Measurements from ENCODE around the gene ADAM30. TPM values are rescaled to one million over a fixed set of nuclear protein-coding genes. Genes with fewer than 3 reads are reported as not detected.

The ADAM30 gene
- total RNA-seq, 1 experiment from 2014 or later, result not detected

- Histone ChIP-seq H3K9me3 (ENCODE audit: control insufficient read depth, insufficient read depth, low read depth, low read length) (no peaks in the 10 kb centered on the region), H3K27me3 (ENCODE audit: control insufficient read depth, insufficient read depth, low read length) (peaks cover 38% of the 10 kb centered on the region), H3K27ac (ENCODE audit: low read length) (no peak overlapping the region), H3K36me3 (ENCODE audit: control insufficient read depth, insufficient read depth, low read length) (no peaks in the 10 kb centered on the region), H3K4me3 (ENCODE audit: low read depth in 2 of 2, low read length in 2 of 2) (no peak overlapping the region), H3K4me1 (ENCODE audit: control insufficient read depth, insufficient read depth, low read length) (no peaks in the 10 kb centered on the region)
- ChIA-PET CTCF (no interaction called here), POLR2A (no interaction called here)
- TF ChIP-seq REST (IDR thresholded peaks at IDR 0.05; ENCODE audit: insufficient read depth in 1 of 2, low read depth in 2 of 2, low read length in 1 of 2), result no peak
- TF ChIP-seq TCF7L2 (IDR thresholded peaks at IDR 0.05; ENCODE audit: low read depth, low read length), result no peak
- no peak for TF ChIP-seq POLR2AphosphoS5 (IDR thresholded peaks at IDR 0.05; ENCODE audit: low read depth, low read length)
- no peak for TF ChIP-seq SIN3A (IDR thresholded peaks at IDR 0.05; ENCODE audit: borderline replicate concordance, insufficient read depth, low read depth, low read length)
- peak; percentile 91 for TF ChIP-seq CTCF (IDR thresholded peaks at IDR 0.05)
- DNase-seq (ENCODE audit: low read depth, low spot score) (peak; percentile 18), ATAC-seq (peak; percentile 90)
- no TSS peak for BruUV-seq (replicated peaks)
- intact Hi-C loops (cut with micrococcal nuclease; ENCODE audit: unreplicated experiment), result no loop called here
- in situ Hi-C loops (cut with HindIII; ENCODE audit: low pct_unique_long_range_greater_than_20kb, low sequenced_read_pairs), result no loop called here
Observed at GRCh38 chr1:119885903-119886783, 10.2 kb downstream of the ADAM30 start.

- BruUV-seq (replicated peaks), result no TSS peak
- intact Hi-C loops (cut with micrococcal nuclease; ENCODE audit: unreplicated experiment) (no loop called here), in situ Hi-C loops (cut with HindIII; ENCODE audit: low pct_unique_long_range_greater_than_20kb, low sequenced_read_pairs) (no loop called here)
- Histone ChIP-seq H3K4me1 (ENCODE audit: control insufficient read depth, insufficient read depth, low read length) (no peaks in the 10 kb centered on the region), H3K36me3 (ENCODE audit: control insufficient read depth, insufficient read depth, low read length) (no peaks in the 10 kb centered on the region), H3K27me3 (ENCODE audit: control insufficient read depth, insufficient read depth, low read length) (peaks cover 42% of the 10 kb centered on the region), H3K27ac (ENCODE audit: low read length) (no peak overlapping the region), H3K9me3 (ENCODE audit: control insufficient read depth, insufficient read depth, low read depth, low read length) (no peaks in the 10 kb centered on the region), H3K4me3 (ENCODE audit: low read depth in 2 of 2, low read length in 2 of 2) (no peak overlapping the region)
- TF ChIP-seq POLR2AphosphoS5 (IDR thresholded peaks at IDR 0.05; ENCODE audit: low read depth, low read length) (no peak), REST (IDR thresholded peaks at IDR 0.05; ENCODE audit: insufficient read depth in 1 of 2, low read depth in 2 of 2, low read length in 1 of 2) (no peak), CTCF (IDR thresholded peaks at IDR 0.05) (no peak), SIN3A (IDR thresholded peaks at IDR 0.05; ENCODE audit: borderline replicate concordance, insufficient read depth, low read depth, low read length) (no peak), TCF7L2 (IDR thresholded peaks at IDR 0.05; ENCODE audit: low read depth, low read length) (no peak)
- ChIA-PET POLR2A (no interaction called here), CTCF (no interaction called here)
- DNase-seq (ENCODE audit: low read depth, low spot score) (no peak), ATAC-seq (no peak)
Observed at GRCh38 chr1:119884711-119885110, 11.6 kb downstream of the ADAM30 start.
